ENCODE data around the gene ZNF213. TPM values are rescaled to one million over a fixed set of nuclear protein-coding genes. Genes with fewer than 3 reads are reported as not detected.

Gene ZNF213
- 4.3 and 5.0 TPM in 2 replicates for total RNA-seq
- polyA plus RNA-seq (2012), result 12.8 TPM

DNA sequence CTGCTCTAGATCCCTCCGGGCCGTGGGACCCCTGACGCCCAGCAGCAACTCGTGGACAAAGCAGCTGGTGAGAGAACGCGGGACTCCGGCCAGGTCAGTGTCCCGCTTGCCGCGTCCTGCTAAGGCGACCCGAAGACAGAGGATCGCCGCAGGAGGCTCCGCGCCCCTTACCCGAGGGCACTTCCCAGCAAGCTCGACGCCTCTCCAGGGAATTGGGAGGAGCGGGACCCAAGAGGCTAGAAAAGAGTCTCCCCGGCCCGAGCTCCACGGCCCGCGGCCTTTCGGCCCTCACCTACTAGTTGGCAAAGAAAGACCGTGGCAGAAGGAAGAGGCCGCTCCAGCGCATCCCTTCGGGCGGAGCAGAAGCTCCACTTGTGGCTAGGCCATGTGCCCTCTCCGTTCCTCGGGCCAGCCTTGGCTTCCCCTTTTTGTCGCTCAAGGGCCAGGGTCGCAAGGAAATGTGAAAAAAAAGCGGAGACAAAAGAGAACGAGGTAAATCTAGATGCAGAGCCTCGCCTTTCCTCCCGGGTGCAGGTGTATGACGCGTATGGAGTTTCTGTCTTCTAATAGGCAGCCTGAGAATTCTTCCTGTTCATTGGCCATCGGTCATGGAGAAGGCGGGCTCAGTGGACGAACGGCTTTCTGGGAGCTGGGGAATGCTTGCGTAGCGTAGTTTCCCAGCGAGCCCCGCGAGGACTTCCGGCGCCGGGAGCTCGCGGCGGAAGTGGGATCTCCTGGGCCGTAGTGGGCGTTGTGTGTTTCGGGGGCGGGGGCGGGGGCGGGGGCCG, at the start of gene ZNF213:
Gene ZNF213, plus strand, starts transcription at position 692 of the 788 bp plus-strand sequence. CDS start 2,252 bp downstream, outside the sequence.
- DNase-seq (ENCODE audit: low read depth), result peak; percentile 99

GRCh38 chr16:3085868-3086595, 48.8 kb upstream of the ZNF213 start:
- DNase-seq (ENCODE audit: low read depth), result no peak

- DNase-seq (ENCODE audit: low read depth), result no peak
Measured at GRCh38 chr16:3086596-3087242, 48.1 kb upstream of the ZNF213 start.

GRCh38 chr16:3087243-3088235, 47.3 kb upstream of the ZNF213 start:
- DNase-seq (ENCODE audit: low read depth), result no peak

GRCh38 chr16:3088450-3088849, 46.4 kb upstream of the ZNF213 start:
- DNase-seq (ENCODE audit: low read depth), result no peak

DNA sequence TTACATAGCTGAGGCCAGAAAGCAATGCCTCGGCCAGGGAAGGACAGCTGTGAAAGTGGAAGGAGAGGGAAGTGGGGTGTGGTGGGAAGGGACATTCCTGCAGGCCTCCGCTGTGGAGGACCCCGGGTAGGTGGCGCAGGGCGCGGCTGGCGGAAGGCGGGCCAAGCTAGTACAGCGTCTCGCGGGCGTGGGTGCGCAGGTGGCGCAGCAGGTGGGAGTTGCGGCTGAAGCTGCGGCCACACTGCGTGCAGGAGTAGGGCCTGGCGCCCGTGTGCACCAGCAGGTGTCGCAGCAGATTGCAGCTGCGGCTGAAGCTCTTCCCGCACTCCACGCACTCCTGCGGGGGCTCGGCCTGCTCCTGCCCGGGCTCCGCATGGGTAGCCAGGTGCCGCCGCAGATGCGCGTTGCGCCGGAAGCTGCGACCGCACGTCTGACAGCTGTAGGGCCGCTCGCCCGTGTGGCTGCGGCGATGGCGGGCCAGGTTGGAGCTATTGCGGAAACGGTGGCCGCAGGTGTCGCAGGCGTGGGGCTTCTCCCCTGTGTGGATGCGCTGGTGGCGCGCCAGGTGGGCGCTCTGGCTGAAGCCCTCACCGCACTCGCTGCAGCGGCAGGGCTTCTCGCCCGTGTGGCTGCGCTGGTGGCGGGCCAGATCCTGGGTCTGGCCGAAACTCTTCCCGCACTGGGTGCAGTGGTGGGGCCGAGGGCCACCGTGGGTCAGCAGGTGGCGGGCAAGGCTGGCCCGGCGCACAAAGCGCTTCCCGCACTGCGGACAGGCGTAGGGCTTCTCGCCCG, 45.7 kb upstream of the ZNF213 start:
- no peak for DNase-seq (ENCODE audit: low read depth)

DNA sequence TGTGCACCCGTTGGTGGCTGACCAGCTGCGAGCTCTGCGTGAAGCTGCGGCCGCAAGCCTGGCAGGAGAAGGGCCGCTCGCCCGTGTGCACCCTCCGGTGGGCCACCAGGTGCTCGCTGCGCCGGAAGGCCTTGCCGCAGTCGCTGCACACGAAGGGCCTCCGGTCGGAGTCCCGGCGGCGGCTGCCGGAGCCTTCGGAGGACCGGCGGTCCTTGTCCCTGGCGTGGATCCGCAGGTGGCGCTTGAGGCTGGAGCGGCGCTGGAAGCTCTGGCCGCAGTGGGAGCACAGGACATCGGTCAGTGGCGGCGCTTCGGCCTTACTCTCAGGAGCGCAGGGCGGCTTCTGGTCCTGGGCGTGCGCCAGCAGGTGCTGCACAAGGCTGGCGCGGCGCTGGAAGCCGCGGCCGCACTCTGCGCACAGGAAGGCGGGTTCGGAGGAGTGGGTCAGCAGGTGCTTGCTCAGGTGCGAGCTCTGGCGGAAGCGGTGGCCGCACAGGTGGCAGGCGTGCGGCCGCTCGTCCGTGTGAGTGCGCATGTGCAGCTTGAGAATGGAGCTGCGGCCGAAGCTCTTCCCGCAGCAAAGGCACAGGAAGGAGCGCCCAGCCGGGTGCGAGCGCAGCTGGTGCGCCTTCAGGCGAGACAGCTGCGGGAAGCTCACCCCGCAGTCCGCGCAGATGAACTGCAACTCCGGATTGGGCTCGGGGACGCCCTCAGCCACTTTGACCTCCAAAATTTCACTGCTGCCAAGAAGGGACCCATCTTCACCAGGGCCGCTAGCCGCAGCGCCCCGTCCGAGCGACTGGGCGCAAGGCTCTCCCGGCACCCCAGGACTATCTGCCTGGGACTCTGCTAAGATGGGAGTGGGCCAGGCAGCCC, 44.9 kb upstream of the ZNF213 start:
- DNase-seq (ENCODE audit: low read depth), result no peak

- DNase-seq (ENCODE audit: low read depth), result no peak
Measured at GRCh38 chr16:3091551-3091950, 43.3 kb upstream of the ZNF213 start.

DNA sequence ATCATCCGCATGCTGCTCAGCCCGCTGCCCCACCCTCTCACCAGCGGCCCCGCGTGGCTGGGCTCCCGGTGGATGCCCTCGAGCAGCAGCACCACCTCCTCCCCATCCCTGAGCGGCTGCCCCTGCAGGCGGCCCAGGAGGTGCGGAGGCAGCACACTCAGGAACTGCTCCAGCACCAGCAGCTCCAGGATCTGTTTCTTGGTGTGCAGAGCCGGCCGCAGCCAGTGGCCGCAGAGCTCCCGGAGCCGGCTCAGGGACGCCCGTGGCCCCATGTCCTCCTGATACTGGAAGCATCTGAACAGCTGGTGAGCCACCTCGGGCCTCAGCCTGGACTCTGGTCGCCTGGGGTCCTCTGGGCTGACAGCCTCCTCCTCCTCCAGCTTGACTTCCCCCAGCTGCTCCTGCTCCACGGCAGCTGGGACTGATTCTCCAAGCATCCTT, 42.3 kb upstream of the ZNF213 start:
- DNase-seq (ENCODE audit: low read depth), result no peak

GRCh38 chr16:3094289-3095027, 40.4 kb upstream of the ZNF213 start:
- DNase-seq (ENCODE audit: low read depth), result peak; percentile 63

DNA sequence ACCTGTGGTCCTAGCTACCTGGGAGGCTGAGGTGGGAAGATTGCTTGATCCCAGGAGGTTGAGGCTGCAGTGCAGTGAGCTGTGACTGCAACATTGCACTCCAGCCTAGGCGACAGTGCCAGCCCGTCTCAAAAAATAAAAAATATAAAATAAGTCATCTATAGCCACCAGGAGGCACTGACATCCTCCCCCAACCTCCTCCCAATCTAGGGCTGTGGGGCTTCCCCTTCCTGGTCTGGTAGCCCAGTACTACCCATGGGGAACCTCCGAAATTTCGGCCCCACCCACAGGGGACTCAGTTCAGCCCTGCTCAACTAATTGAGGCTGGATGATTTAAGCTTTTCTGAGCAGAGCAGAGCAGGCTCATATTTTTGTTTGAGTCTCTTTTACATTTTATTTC, 39.0 kb upstream of the ZNF213 start:
- no peak for DNase-seq (ENCODE audit: low read depth)

- DNase-seq (ENCODE audit: low read depth), result no peak
Measured at GRCh38 chr16:3096362-3096761, 38.5 kb upstream of the ZNF213 start.

- DNase-seq (ENCODE audit: low read depth), result no peak
Measured at GRCh38 chr16:3097266-3097665, 37.6 kb upstream of the ZNF213 start.

GRCh38 chr16:3098459-3099394, 36.1 kb upstream of the ZNF213 start, which contains the start of gene ZSCAN10:
TSS of gene ZSCAN10 (minus strand) at chr16:3099294. CDS start at chr16:3092937, 6,357 bp downstream.
- no peak for DNase-seq (ENCODE audit: low read depth)

- DNase-seq (ENCODE audit: low read depth), result no peak
Measured at GRCh38 chr16:3099395-3099731, 35.5 kb upstream of the ZNF213 start.

- DNase-seq (ENCODE audit: low read depth), result peak; percentile 79
Measured at GRCh38 chr16:3099732-3100499, 34.9 kb upstream of the ZNF213 start.

Data from myocyte (in vitro differentiated cells).